Keratinocyte (primary cell): ENCODE measurements around the gene CDH8.

ENCODE experiments used
- CTCF ChIP-seq, 3 experiments: IDR thresholded peaks in 1 of 3; conservative IDR thresholded peaks in 1 of 3; optimal IDR thresholded peaks in 1 of 3; 2 replicates in 2 of 3; 3 replicates in 1 of 3; pipeline versions ENCODE3 to v1.5.1; 2011; ENCODE audit warnings: low read length in 3 of 3, mild to moderate bottlenecking in 3 of 3, moderate library complexity in 2 of 3, control low read depth in 1 of 3, inconsistent platforms in 1 of 3; ENCODE audit not compliant: insufficient read depth in 2 of 3; ENCODE audit errors: extremely low read depth in 1 of 3
- EZH2 ChIP-seq: IDR thresholded peaks from one replicate; pipeline ENCODE4 v1.6.1; 2012; ENCODE audit warnings: inconsistent platforms, mild to moderate bottlenecking, low read length, moderate library complexity

GRCh38 chr16:61862221-61863155 is 173.8 kb downstream of the CDH8 start:
- TF ChIP-seq EZH2 (no peak), CTCF (optimal IDR thresholded peaks at IDR 0.05 in 1 of 3, IDR thresholded peaks at IDR 0.05 in 1 of 3, conservative IDR thresholded peaks at IDR 0.05 in 1 of 3; ENCODE audit: extremely low read depth in 1 of 3, insufficient read depth in 2 of 3, low read length in 3 of 3) (no peak)
